NCI-H460 (cell line): Measurements from ENCODE around the gene NEDD1. TPM values are rescaled to one million over a fixed set of nuclear protein-coding genes. Genes with fewer than 3 reads are reported as not detected.

Experiments
- DNase-seq: peaks from one replicate; pipeline ENCODE4 v3.0.0-alpha.2; 2016; ENCODE audit warnings: low read depth; ENCODE audit errors: extremely low read depth
- total RNA-seq: library from RNA; depleted of rRNA; stranded (reverse); fragments of >200 nt; shearing (Covaris generic); gene quantifications from 2 replicates; pipeline ENCODE4 v1.2.3, GENCODE V29; 2014

The NEDD1 gene
- total RNA-seq, 1 experiment from 2014 or later, result 142 TPM

- DNase-seq, result no peak
These were observed 9.6 kb upstream of the NEDD1 start for GRCh38 chr12:96897421-96897820.

- DNase-seq, result no peak
These were observed 5.9 kb upstream of the NEDD1 start for GRCh38 chr12:96901175-96901574.

GRCh38 chr12:96902076-96902475 is 5.0 kb upstream of the NEDD1 start:
- DNase-seq, result no peak

- no peak for DNase-seq
These were observed 584 bp upstream of the NEDD1 start for GRCh38 chr12:96906498-96906848.

- DNase-seq, result peak; percentile 19
These were observed 790 bp downstream of the NEDD1 start for GRCh38 chr12:96907671-96908422.

- no peak for DNase-seq
These were observed 1.3 kb downstream of the NEDD1 start for GRCh38 chr12:96908423-96908675.

GRCh38 chr12:96912261-96912660 is 5.2 kb downstream of the NEDD1 start:
- no peak for DNase-seq

GRCh38 chr12:96912943-96913342 is 5.9 kb downstream of the NEDD1 start:
- DNase-seq, result no peak

GRCh38 chr12:96919510-96920210 is 12.6 kb downstream of the NEDD1 start:
- no peak for DNase-seq

- DNase-seq, result no peak
These were observed 41.7 kb downstream of the NEDD1 start for GRCh38 chr12:96948782-96949181.

GRCh38 chr12:96979532-96979931 is 72.5 kb downstream of the NEDD1 start:
- DNase-seq, result no peak

- no peak for DNase-seq
These were observed 73.9 kb downstream of the NEDD1 start for GRCh38 chr12:96980991-96981414.

- no peak for DNase-seq
These were observed 74.9 kb downstream of the NEDD1 start for GRCh38 chr12:96981911-96982310.

GRCh38 chr12:96982671-96983070 is 75.6 kb downstream of the NEDD1 start:
- no peak for DNase-seq

- DNase-seq, result no peak
These were observed 78.7 kb downstream of the NEDD1 start for GRCh38 chr12:96985515-96986362.

- DNase-seq, result peak; percentile 46
These were observed 79.9 kb downstream of the NEDD1 start for GRCh38 chr12:96986883-96987523.

- DNase-seq, result no peak
These were observed 81.9 kb downstream of the NEDD1 start for GRCh38 chr12:96988919-96989318.

GRCh38 chr12:96989916-96990315 is 82.9 kb downstream of the NEDD1 start:
- DNase-seq, result no peak

GRCh38 chr12:96994900-96995299 is 87.8 kb downstream of the NEDD1 start:
- DNase-seq, result no peak

GRCh38 chr12:96995861-96996260 is 88.8 kb downstream of the NEDD1 start:
- DNase-seq, result no peak

- no peak for DNase-seq
These were observed 90.9 kb downstream of the NEDD1 start for GRCh38 chr12:96997797-96998484.
